HepG2 (cell line): Measurements from ENCODE around the gene HES3. TPM values are rescaled to one million over a fixed set of nuclear protein-coding genes. Genes with fewer than 3 reads are reported as not detected.
A peak's percentile ranks its signal among the peaks of the same experiment; 100 is the strongest.

Experiments
- AHR ChIP-seq: IDR thresholded peaks from 2 replicates; pipeline ENCODE4 v1.6.1; 2018; ENCODE audit warnings: missing genetic modification reagents, missing compliant biosample characterization
- BRD4 ChIP-seq: sonication (generic); formaldehyde crosslinking; IDR thresholded peaks from 2 replicates; pipeline ENCODE4 v1.4.0; 2020; ENCODE audit warnings: missing genetic modification reagents
- CCAR2 ChIP-seq: fragments of 200-400 bp; formaldehyde crosslinking; optimal IDR thresholded peaks from 2 replicates; pipeline ENCODE3; 2018; ENCODE audit warnings: low read depth, mild to moderate bottlenecking, low read length, moderate library complexity
- EP300 ChIP-seq, 3 experiments: sonication (generic) in 1 of 3; formaldehyde crosslinking in 1 of 3; IDR thresholded peaks; 2 replicates each; pipeline versions ENCODE4 v1.5.1 to v1.6.1; 2011 to 2020; ENCODE audit warnings: low read depth in 2 of 3, low read length in 2 of 3, borderline replicate concordance in 1 of 3, improper control_type of control experiment in 1 of 3, mild to moderate bottlenecking in 1 of 3, missing genetic modification reagents in 1 of 3, moderate library complexity in 1 of 3
- ETV6 ChIP-seq: sonication (generic); formaldehyde crosslinking; conservative IDR thresholded peaks from 2 replicates; pipeline ENCODE4 v1.4.0; 2020; ENCODE audit warnings: missing genetic modification reagents
- FOXP1 ChIP-seq, 2 experiments: fragments of 450-650 bp in 1 of 2; IDR thresholded peaks; 2 replicates each; pipeline ENCODE4 v1.6.1; 2017 to 2018; ENCODE audit warnings: antibody characterized with exemption in 1 of 2
- MAF1 ChIP-seq: sonication (generic); formaldehyde crosslinking; IDR thresholded peaks from 2 replicates; pipeline ENCODE4 v1.5.0; 2020; ENCODE audit warnings: missing genetic modification reagents, borderline replicate concordance
- MTF1 ChIP-seq: sonication (generic); formaldehyde crosslinking; IDR thresholded peaks from 2 replicates; pipeline ENCODE4 v1.5.0; 2020; ENCODE audit warnings: missing genetic modification reagents
- MXI1 ChIP-seq: IDR thresholded peaks from 3 replicates; pipeline ENCODE4 v1.6.1; 2012; ENCODE audit warnings: low read depth, low read length, inconsistent platforms, borderline replicate concordance
- MYC ChIP-seq: sonication (generic); formaldehyde crosslinking; IDR thresholded peaks from 2 replicates; pipeline ENCODE4 v1.9.0; 2021; ENCODE audit warnings: missing genetic modification reagents, borderline replicate concordance
- SAP130 ChIP-seq: IDR thresholded peaks from 2 replicates; pipeline ENCODE4 v1.6.1; 2016; ENCODE audit warnings: low read depth
- TARDBP ChIP-seq: sonication (generic); formaldehyde crosslinking; IDR thresholded peaks from 2 replicates; pipeline ENCODE4 v1.8.0; 2022; ENCODE audit warnings: mild to moderate bottlenecking, missing genetic modification reagents
- TBP ChIP-seq: sonication (generic); formaldehyde crosslinking; IDR thresholded peaks from 2 replicates; pipeline ENCODE4 v1.5.0; 2020; ENCODE audit warnings: missing genetic modification reagents
- XBP1 ChIP-seq: sonication (generic); formaldehyde crosslinking; IDR thresholded peaks from 2 replicates; pipeline ENCODE4 v1.5.0; 2020; ENCODE audit warnings: missing genetic modification reagents
- ZNF562 ChIP-seq: sonication (generic); formaldehyde crosslinking; IDR thresholded peaks from 2 replicates; pipeline ENCODE4 v1.8.0; 2022; ENCODE audit warnings: missing genetic modification reagents, borderline replicate concordance
- ZNF605 ChIP-seq: sonication (generic); formaldehyde crosslinking; IDR thresholded peaks from 2 replicates; pipeline ENCODE4 v1.8.0; 2022; ENCODE audit warnings: mild to moderate bottlenecking, missing genetic modification reagents
- ZNF775 ChIP-seq: sonication (generic); formaldehyde crosslinking; IDR thresholded peaks from 2 replicates; pipeline ENCODE4 v1.4.0; 2020; ENCODE audit warnings: missing genetic modification reagents, mild to moderate bottlenecking, moderate library complexity, borderline replicate concordance
- ZNF83 ChIP-seq: sonication (generic); formaldehyde crosslinking; IDR thresholded peaks from 2 replicates; pipeline ENCODE4 v1.4.0; 2020; ENCODE audit warnings: missing genetic modification reagents, mild to moderate bottlenecking, borderline replicate concordance
- polyA plus RNA-seq, 8 experiments: library from polyadenylated mRNA; depleted of rRNA in 3 of 8; stranded (reverse) in 7 of 8; unstranded in 1 of 8; fragments of >200 nt; fragmentation: Illumina TruSeq in 4 of 8; extraction: Trizol in 4 of 8; gene quantifications; 2 replicates each; pipeline versions ENCODE4 v1.2.1 to v1.2.3, GENCODE V29; 2011 to 2016; ENCODE audit warnings: low read depth in 4 of 8, missing spikeins in 1 of 8, mixed read lengths in 1 of 8; ENCODE audit not compliant: insufficient read depth in 1 of 8
- total RNA-seq, 5 experiments: library from RNA; depleted of rRNA; stranded (reverse); fragments of >200 nt; fragmentation: Illumina TruSeq; extraction: Trizol; gene quantifications; 2 replicates each; pipeline ENCODE4 v1.2.3, GENCODE V29; 2016; ENCODE audit warnings: low read depth in 1 of 5
- TF ChIP-seq, protein P1 (sequence below): sonication (generic); formaldehyde crosslinking; IDR thresholded peaks from 2 replicates; pipeline ENCODE4 v1.5.0; 2020; ENCODE audit warnings: mild to moderate bottlenecking, missing genetic modification reagents
- TF ChIP-seq, protein P2 (sequence below): sonication (generic); formaldehyde crosslinking; IDR thresholded peaks from 2 replicates; pipeline ENCODE4 v1.5.0; 2020; ENCODE audit warnings: missing genetic modification reagents, mild to moderate bottlenecking, borderline replicate concordance
- TF ChIP-seq, protein P3 (sequence below): IDR thresholded peaks from 2 replicates; pipeline ENCODE4 v1.6.1; 2016
- TF ChIP-seq, protein P4 (sequence below), 2 experiments: fragments of 450-650 bp in 1 of 2; sonication (generic) in 1 of 2; formaldehyde crosslinking; IDR thresholded peaks; 2 replicates each; pipeline versions ENCODE4 v1.5.0 to v1.8.0; 2020 to 2022; ENCODE audit warnings: mild to moderate bottlenecking in 1 of 2, missing genetic modification reagents in 1 of 2

HES3 gene
- total and polyA plus RNA-seq, 2 of the 13 experiments (the other 11 are each of a cell fraction or from before 2014, with no cell fraction given), result not detected

DNA sequence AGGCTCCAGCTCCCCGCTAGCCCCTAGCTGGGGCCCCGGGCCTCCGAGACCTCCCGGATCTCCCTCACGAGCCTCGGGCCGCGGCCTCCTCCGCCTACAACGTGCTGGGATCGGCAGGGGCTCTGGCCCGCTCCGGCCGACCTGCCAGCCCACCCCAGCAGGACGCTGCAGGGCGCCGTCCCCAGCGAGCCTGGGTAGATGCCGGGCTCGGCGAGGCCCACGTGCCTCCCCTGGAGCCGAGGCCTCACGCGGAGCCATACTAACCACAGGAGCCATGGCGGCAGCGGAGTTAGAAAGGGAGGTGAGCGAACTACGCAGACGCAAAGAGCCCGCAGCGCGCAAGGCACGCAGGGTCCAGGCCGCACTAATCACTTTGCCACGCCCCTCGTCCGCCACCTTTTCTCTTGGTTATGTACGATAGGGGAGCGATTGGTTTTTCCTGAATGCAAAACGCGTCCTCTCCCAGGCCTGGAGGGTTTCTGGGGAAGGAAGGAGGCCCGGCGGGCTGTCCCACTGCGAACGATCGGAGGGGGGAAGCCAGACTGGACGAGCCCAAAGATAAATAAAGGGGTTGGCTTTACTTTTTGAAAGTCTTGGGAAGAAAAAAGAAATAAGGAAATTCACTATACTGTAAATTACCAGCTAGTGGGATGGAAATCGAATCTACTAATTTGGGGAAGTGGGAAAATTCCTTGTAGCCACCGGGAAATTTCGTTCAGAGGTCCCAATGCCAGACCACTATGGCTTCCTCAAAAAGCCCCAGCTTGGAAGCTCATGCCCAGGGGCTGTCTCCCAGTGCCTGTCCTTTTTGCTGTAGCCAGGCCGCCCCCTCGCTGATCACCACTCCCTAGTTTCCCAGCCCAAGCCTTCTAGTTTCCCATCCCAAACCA, 44.4 kb upstream of the HES3 start, which contains the start of gene RPL22 (continued):
- TF ChIP-seq, protein P1, sequence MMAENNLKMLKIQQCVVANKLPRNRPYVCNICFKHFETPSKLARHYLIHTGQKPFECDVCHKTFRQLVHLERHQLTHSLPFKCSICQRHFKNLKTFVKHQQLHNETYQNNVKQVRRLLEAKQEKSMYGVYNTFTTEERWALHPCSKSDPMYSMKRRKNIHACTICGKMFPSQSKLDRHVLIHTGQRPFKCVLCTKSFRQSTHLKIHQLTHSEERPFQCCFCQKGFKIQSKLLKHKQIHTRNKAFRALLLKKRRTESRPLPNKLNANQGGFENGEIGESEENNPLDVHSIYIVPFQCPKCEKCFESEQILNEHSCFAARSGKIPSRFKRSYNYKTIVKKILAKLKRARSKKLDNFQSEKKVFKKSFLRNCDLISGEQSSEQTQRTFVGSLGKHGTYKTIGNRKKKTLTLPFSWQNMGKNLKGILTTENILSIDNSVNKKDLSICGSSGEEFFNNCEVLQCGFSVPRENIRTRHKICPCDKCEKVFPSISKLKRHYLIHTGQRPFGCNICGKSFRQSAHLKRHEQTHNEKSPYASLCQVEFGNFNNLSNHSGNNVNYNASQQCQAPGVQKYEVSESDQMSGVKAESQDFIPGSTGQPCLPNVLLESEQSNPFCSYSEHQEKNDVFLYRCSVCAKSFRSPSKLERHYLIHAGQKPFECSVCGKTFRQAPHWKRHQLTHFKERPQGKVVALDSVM (CRISPR knock-in tag), result peak; percentile 80; the same call in 1 of the 2 replicates
- TF ChIP-seq BRD4 (CRISPR knock-in tag) (peak; percentile 91), MAF1 (CRISPR knock-in tag) (peak; percentile 92), FOXP1 (IDR thresholded peaks at IDR 0.05) (no peak), FOXP1 (CRISPR knock-in tag; IDR thresholded peaks at IDR 0.05) (peak; percentile 8), ETV6 (CRISPR knock-in tag) (0 out of 2 replicates have a peak, but pooled peaks have one; percentile 84), MXI1 (peak; percentile 95; the same call in 2 of the 3 replicates), ZNF83 (CRISPR knock-in tag) (peak; percentile 29; the same call in 1 of the 2 replicates), ZNF605 (peak; percentile 82), EP300 (IDR thresholded peaks at IDR 0.05; ENCODE audit: low read depth in 2 of 2, low read length in 2 of 2) (peak in 1 of 2 experiments; percentile 9; a peak in 1 of 4 replicates), EP300 (CRISPR knock-in tag; IDR thresholded peaks at IDR 0.05; ENCODE audit: borderline replicate concordance) (peak; percentile 56; the same call in 1 of the 2 replicates), TARDBP (CRISPR knock-in tag) (peak; percentile 93), MYC (CRISPR knock-in tag) (peak; percentile 99), TBP (CRISPR knock-in tag) (0 out of 2 replicates have a peak, but pooled peaks have one; percentile 86), ZNF775 (CRISPR knock-in tag) (0 out of 2 replicates have a peak, but pooled peaks have one; percentile 54), SAP130 (CRISPR knock-in tag) (peak; percentile 95), AHR (CRISPR knock-in tag) (peak; percentile 96), MTF1 (CRISPR knock-in tag) (peak; percentile 46; the same call in 1 of the 2 replicates), CCAR2 (peak; percentile 48), ZNF562 (CRISPR knock-in tag) (no peak), XBP1 (0 out of 2 replicates have a peak, but pooled peaks have one; percentile 86)
- TF ChIP-seq, protein P2, sequence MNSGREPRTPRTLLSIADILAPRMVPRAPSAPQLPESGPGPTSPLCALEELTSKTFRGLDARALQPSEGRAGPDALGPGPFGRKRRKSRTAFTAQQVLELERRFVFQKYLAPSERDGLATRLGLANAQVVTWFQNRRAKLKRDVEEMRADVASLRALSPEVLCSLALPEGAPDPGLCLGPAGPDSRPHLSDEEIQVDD (CRISPR knock-in tag), result peak; percentile 78; the same call in 1 of the 2 replicates
- TF ChIP-seq, protein P3, sequence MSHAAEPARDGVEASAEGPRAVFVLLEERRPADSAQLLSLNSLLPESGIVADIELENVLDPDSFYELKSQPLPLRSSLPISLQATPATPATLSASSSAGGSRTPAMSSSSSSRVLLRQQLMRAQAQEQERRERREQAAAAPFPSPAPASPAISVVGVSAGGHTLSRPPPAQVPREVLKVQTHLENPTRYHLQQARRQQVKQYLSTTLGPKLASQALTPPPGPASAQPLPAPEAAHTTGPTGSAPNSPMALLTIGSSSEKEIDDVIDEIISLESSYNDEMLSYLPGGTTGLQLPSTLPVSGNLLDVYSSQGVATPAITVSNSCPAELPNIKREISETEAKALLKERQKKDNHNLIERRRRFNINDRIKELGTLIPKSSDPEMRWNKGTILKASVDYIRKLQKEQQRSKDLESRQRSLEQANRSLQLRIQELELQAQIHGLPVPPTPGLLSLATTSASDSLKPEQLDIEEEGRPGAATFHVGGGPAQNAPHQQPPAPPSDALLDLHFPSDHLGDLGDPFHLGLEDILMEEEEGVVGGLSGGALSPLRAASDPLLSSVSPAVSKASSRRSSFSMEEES (CRISPR knock-in tag), result no peak
- TF ChIP-seq, protein P4, sequence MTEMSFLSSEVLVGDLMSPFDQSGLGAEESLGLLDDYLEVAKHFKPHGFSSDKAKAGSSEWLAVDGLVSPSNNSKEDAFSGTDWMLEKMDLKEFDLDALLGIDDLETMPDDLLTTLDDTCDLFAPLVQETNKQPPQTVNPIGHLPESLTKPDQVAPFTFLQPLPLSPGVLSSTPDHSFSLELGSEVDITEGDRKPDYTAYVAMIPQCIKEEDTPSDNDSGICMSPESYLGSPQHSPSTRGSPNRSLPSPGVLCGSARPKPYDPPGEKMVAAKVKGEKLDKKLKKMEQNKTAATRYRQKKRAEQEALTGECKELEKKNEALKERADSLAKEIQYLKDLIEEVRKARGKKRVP (CRISPR knock-in tag; IDR thresholded peaks at IDR 0.05), result peak in 1 of 2 experiments; percentile 55; a peak in 1 of 4 replicates
